ENCODE data around the gene HCFC1R1.

GRCh38 chr16:2992383-2993081 is 31.2 kb downstream of the HCFC1R1 start:
- TF ChIP-seq CTCF (conservative IDR thresholded peaks at IDR 0.05; ENCODE audit: low read depth in 2 of 2) (no peak), CREB1 (CRISPR knock-in tag; IDR thresholded peaks at IDR 0.05; ENCODE audit: low read depth) (no peak), EZH2phosphoT487 (IDR thresholded peaks at IDR 0.05; ENCODE audit: unreplicated experiment) (no peak)

All from GM23338 (cell line).